GM21526 (cell line): ENCODE measurements around the gene RPTOR.
"Not testable (repeated sequence)": the region's sequence is repeated elsewhere in the genome, so short reads cannot be mapped to it uniquely, and the experiment has no call there.

Experiments used
- ATAC-seq: cut with Tn5 transposase; IDR thresholded peaks from one replicate; pipeline ENCODE4 v1.9.1; 2021; ENCODE audit warnings: moderate library complexity; ENCODE audit not compliant: unreplicated experiment, low FRiP score

RPTOR gene

DNA sequence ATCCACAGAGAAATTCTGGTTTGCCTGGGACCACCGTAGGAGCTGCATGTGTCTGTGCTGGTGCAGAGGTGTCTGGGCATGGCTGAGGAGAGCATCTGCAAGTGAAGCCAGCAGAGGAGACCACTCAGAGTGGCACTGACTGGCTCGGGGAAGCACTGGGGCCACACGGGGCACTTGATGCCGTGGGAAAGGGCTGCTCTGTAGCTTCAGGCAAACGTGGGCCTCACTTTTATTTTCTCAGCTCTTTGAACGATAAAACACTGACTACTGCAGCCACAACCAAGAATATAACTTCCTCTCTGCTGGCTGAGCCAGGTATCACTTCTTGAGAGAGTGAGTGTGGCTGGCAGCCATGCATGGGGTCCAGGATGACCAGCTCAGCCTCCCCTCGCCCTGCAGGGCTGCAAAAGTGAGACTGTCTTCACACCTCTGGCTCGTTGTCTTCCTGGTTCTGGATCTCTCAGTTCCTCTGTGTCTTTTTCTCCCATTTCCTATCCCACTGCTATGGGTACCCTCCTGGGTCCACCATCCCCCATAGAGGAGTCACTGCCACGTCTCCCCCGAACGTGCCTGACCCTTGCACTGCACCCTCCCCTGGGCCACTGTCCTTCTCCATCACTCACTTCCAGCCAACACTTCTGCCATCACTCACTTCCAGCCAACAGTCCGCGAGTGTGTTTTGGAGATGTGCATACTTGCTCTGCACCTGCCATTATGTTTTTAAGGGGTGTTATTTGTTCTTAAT lies 245.6 kb downstream of the RPTOR start:
- ATAC-seq, result no peak

- ATAC-seq, result no peak
Measured at GRCh38 chr17:80790981-80791742, 246.5 kb downstream of the RPTOR start.

DNA sequence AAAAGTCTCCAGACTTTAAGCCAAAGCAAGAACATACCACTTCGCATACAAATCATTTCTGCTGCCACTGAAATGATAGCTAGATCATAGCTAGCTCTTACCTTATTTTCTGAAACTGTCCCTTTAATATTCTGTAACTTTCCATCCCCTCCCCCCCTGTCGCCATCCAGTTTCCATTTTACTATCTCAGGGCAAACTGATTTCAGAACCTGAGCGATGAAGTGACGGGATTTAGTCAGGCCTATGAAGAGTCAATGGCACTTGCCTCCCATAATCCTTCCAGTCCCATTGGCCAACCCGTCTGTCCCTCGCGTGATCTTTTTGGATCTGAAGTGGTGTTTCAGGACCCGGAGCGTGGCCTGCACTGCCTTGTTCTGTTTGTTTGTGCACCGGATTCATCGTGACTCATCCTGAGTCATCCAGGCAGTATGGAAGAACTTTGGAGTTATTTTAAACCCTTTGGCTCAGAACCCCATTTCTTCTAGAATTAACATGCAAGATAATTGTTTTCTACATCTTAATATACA lies 247.2 kb downstream of the RPTOR start:
- ATAC-seq, result no peak

GRCh38 chr17:80792373-80792781 lies 247.7 kb downstream of the RPTOR start:
- no peak for ATAC-seq

- ATAC-seq, result no peak
Measured at GRCh38 chr17:80793421-80793820, 248.8 kb downstream of the RPTOR start.

DNA sequence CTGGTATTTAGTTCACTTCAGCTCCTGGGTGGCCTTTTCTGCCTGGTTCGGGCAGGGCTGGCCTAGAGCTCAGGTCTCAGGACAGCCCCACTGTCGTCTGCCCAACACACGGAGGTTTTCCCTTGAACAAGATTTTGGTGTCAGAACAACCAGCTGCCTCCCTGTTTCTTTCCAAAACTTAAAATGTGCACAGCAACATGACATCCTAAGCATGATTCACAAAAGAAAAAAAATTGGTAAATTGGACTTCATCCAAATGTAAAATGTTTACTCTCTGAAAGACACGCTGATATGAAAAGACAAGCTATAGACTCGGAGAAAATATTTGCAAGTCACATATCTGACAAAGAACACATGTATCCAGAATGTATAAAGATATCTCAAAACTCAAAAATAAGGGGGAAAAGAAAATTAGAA lies 249.2 kb downstream of the RPTOR start:
- no peak for ATAC-seq

DNA sequence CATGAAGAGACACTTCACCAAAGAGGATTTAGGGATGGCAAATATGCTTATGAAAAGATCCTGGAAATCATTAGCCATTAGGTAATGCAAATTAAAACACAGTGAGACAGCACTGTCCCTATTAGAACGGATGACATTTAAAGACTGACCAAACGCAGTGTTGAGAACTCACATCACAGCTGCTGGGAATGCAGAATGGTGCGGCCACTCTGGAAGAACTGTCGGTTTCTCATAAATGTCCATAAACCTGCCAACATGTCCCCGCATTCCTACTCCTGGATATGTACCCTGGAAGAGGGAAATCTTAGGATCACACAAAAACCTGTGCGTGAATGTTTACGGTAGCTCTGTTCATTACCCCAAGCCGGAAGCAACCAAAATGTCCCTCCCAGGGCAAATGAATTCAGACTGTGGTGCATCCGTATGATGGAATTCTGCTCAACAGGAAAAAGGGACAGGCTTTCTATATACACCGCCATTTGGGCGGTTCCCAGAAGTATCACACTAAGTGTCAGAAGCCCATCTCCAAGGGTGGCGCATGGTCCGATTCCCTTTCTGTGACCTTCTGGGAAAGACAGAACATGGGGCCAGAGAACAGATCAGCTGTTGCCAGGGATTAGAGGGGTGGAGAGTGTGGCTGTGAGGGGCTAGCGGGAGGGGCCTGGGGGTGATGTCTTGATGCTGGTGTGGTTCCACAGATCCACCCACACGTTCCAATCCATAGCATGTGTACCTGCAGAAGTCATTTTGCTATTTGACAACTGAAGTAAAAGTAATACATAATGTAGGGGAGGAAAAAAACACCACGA lies 249.8 kb downstream of the RPTOR start:
- no peak for ATAC-seq

DNA sequence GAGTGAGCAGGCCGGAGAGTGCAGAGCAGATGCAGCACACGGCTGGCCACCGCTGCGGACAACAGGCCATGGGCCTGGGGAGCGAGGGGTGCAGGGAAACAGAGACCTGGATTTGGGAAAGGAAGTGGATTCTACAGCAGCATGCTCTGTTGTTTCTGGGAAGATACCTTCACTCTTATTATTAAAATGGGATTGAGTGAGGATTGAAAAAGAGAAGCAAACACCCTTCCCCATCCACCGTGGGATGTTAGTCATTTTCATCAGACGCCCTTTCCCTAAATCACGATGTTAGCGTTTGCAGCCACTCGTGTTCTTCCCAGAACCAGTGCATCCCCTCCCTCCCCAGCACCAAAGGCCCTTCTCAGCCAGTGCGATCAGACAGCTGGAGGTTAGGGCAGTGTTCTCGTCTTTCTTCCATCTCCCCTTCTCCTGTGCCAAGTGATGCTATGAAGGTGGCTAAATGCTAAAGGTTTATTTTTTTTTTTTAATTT lies 250.5 kb downstream of the RPTOR start:
- ATAC-seq, result no peak

GRCh38 chr17:80795754-80796153 lies 251.1 kb downstream of the RPTOR start:
- ATAC-seq, result no peak

DNA sequence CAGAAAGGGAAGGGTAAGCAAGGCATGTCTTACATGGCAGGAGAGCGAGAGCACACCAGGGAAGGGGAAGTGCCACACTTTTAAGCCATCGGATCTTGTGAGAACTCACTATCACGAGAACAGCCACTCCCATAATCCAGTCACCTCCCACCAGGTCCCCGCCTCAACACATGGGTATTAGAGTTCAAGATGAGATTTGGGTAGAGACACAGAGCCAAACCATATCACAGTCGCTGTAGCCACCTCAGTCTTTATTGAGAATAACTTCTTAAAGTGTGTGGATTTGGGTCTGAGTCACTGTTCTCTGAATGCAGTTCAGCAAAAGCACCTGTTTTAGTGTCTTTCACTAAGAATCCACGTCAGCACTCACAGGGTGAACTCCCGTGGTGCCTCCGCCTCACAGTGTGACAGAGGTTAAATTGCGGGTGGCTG lies 251.8 kb downstream of the RPTOR start:
- no peak for ATAC-seq

GRCh38 chr17:80797222-80797621 lies 252.6 kb downstream of the RPTOR start:
- not testable (repeated sequence) for ATAC-seq

DNA sequence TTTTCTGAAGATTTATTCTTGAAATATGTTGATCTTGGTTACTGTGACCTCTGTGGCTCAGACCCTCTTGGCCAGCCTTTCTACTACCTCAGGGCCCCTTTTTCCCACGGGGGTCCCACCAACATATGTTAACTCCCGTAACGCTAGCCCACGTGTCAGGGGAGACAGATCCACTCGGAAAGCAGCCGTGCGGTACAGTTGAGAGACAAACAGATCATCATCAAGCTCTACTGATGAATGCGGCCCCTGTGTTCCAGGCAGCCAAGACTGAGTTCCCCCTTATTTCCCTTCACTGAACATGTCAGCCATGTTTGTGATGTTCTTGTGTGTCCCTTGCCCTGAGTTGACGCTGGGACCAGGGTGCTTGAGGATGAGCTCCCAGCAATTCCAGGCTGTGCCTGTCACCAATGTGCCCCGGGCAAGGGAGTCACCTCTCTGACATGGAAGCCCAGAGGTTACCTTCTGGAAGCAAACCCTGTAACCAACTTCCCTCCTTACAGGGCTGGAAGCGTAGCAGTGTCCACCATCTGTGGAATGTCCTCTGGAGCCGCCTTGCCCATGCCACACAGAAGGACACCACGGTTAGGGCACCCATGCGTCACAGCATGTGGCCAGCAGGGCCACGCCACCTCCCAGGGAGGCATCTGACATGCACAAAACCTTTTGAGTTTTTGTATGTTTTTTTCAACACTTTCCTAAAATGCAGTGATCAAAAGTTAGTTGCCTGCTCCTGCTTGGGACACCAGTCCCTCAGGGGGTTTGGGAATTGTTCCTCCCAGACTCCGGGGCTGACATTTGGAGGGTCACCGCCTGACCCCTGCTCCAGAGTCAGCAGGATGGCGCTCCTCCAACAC lies 253.3 kb downstream of the RPTOR start:
- ATAC-seq, result no peak

DNA sequence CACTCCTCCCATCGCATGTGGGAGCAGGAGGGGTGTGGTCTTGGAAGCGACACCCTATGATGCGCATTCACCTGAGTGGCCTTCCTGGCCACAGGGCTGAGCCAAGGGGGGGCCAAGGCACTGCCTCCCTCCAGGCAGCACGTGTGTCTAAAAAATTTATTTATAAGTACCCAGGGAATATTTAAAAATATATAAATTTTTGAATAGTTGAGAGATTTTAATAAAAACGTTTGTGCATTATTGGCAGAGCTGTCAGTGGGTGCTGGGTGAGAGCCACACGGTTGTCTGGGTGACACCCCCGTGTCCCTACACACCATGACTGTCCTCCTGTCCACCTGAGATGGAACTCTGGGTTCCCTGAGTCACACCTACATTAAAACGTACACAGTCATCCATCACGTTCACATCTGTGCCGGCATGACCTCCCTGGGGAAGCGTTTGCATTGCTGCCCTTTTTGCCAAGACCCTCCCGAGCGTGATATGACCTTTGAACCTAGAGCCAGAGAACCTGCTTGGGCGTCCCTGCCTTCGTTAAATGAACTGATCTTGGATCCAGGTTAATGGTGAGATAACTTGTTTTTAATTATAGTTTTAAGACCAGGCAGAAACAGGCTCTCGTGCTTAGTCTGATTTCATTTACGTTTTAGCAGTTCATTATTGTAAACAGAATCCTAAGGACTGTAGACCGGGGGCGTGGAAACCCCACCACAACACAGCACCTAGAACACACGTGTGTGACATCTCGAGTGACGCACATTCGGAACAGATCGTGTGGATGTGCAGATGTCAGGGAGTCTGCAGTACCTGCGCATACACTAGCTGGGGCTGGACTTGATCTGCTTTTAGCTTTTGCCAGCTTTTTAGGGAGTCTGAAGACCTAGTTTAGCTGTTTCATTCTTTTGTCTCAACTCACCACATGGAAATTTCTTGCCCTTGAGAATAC lies 254.2 kb downstream of the RPTOR start:
- no peak for ATAC-seq

DNA sequence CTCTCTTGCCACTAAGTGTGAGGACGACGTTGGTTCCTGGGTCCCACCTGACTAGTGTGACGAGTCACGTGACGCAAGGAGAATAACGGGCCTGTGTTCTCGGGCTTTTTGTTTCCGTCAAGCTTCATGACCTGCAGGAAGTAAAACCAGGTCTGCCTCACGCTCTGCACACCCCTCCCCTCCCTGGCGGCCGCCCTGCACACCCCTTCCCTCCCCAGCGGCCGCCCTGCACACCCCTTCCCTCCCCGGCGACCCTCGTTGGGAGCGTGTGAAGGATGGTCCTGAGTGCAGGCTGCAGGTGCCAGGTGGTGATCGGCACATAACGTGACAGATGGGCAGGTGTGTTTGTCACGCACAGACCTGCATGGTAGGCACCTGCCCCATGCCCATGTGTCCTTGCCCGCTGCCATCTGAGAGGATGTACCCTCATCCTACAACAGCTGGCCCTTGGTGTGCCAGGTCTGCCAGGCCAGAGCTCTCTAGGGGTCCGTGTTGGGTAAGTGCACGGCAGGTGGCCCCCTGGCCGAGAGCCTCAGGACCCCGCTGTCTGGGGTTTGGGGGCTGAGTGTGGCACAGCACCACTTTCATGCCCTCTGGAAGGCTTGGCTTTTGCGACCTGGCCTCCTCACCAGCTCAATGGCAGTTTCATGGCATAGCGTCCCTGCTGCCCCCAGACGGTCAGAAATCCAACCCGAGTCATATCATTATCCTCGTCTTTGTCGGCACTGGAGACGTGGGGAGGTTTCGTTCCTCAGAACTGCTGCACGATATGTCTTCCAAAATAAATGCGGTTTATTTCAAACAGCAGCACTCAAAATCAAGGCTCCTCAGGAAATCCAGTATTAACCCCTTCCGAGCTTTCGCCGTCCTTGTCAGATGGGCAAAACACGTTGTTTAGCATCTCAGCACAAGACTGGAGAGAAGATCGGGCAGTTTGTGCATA lies 255.2 kb downstream of the RPTOR start:
- no peak for ATAC-seq

- ATAC-seq, result no peak
Measured at GRCh38 chr17:80800481-80801391, 256.1 kb downstream of the RPTOR start.

GRCh38 chr17:80802626-80803450 lies 258.2 kb downstream of the RPTOR start:
- ATAC-seq, result no peak
